OCI-LY3 (cell line): ENCODE results near the gene CFAP74.

Experiments
- H2AFZ ChIP-seq: fragments of 200-600, 300-600 bp; shearing (Covaris generic); 2 replicates; pipeline ENCODE4 v1.6.0; 2014; ENCODE audit warnings: antibody characterized with exemption, low read depth, low read length
- H3K27ac ChIP-seq: fragments of 200-600, 300-600 bp; sonication (generic); 2 replicates; pipeline ENCODE4 v1.5.1; 2014; ENCODE audit warnings: mild to moderate bottlenecking, low read length, moderate library complexity, mixed read lengths
- H3K27me3 ChIP-seq: fragments of 200-600, 300-600 bp; sonication (generic); 2 replicates; pipeline ENCODE4 v1.6.1; 2014; ENCODE audit warnings: low read depth, low read length, mixed read lengths
- H3K36me3 ChIP-seq: fragments of 200-600, 300-600 bp; sonication (generic); replicated peaks from 2 replicates; pipeline ENCODE3; 2014; ENCODE audit warnings: low read depth, low read length, mixed read lengths
- H3K4me1 ChIP-seq: fragments of 300-600, 200-600 bp; sonication (generic); 2 replicates; pipeline ENCODE4 v1.6.1; 2014; ENCODE audit warnings: low read length, mixed read lengths
- H3K4me2 ChIP-seq: fragments of 200-600, 300-600 bp; sonication (generic); 2 replicates; pipeline ENCODE4 v1.6.1; 2014; ENCODE audit warnings: low read length, mixed read lengths
- H3K4me3 ChIP-seq: fragments of 300-600, 200-600 bp; sonication (generic); 2 replicates; pipeline ENCODE4 v1.5.1; 2014; ENCODE audit warnings: antibody characterized with exemption, mild to moderate bottlenecking, low read length, moderate library complexity
- H3K79me2 ChIP-seq: fragments of 300-600, 200-600 bp; shearing (Covaris generic); 2 replicates; pipeline ENCODE4 v1.6.1; 2014; ENCODE audit warnings: mild to moderate bottlenecking, low read length, mixed read lengths
- H3K9ac ChIP-seq: fragments of 300-600, 200-600 bp; shearing (Covaris generic); 2 replicates; pipeline ENCODE4 v1.6.0; 2014; ENCODE audit warnings: mild to moderate bottlenecking, low read length, moderate library complexity
- H3K9me3 ChIP-seq: fragments of 200-600, 300-600 bp; shearing (Covaris generic); 2 replicates; pipeline ENCODE4 v1.6.1; 2014; ENCODE audit warnings: low read length, mixed read lengths; ENCODE audit not compliant: insufficient read depth
- H4K20me1 ChIP-seq: fragments of 200-600, 300-600 bp; sonication (generic); 2 replicates; pipeline ENCODE4 v1.6.1; 2016; ENCODE audit warnings: low read length, mixed read lengths; ENCODE audit not compliant: insufficient read depth
- CTCF ChIP-seq: fragments of 200-600, 300-600 bp; sonication (generic); IDR thresholded peaks from 2 replicates; pipeline ENCODE4 v1.5.1; 2014; ENCODE audit warnings: antibody characterized with exemption, low read length, low read depth
- EZH2phosphoT487 ChIP-seq: fragments of 200-600 bp; shearing (Covaris generic); IDR thresholded peaks from 2 replicates; pipeline ENCODE4 v1.6.1; 2018; ENCODE audit warnings: antibody characterized with exemption, mixed run types, low read depth

CFAP74 gene

GRCh38 chr1:1975535-1975934, 28.1 kb downstream of the CFAP74 start:
- Histone ChIP-seq H3K9ac (no peak overlapping the region), H3K9me3 (no peaks in the 10 kb centered on the region; the same call in 1 of the 2 replicates), H4K20me1 (no peaks in the 10 kb centered on the region), H3K79me2 (no peaks in the 10 kb centered on the region), H3K4me1 (no peaks in the 10 kb centered on the region), H3K4me2 (no peak overlapping the region), H3K4me3 (no peak overlapping the region), H3K27ac (no peak overlapping the region), H3K36me3 (no peaks in the 10 kb centered on the region), H2AFZ (no peak overlapping the region), H3K27me3 (no peaks in the 10 kb centered on the region)
- TF ChIP-seq EZH2phosphoT487 (no peak), CTCF (no peak)

GRCh38 chr1:1974834-1975233, 28.8 kb downstream of the CFAP74 start:
- no peak overlapping the region for H3K4me3 ChIP-seq
- H3K9me3 ChIP-seq = no peaks in the 10 kb centered on the region; the same call in 1 of the 2 replicates
- no peak overlapping the region for H3K4me2 ChIP-seq
- H3K9ac ChIP-seq = no peak overlapping the region
- no peaks in the 10 kb centered on the region for H3K4me1 ChIP-seq
- no peak overlapping the region for H2AFZ ChIP-seq
- TF ChIP-seq EZH2phosphoT487 = no peak
- TF ChIP-seq CTCF = no peak
- H3K27me3 ChIP-seq = no peaks in the 10 kb centered on the region
- no peaks in the 10 kb centered on the region for H3K79me2 ChIP-seq
- H4K20me1 ChIP-seq = no peaks in the 10 kb centered on the region
- no peaks in the 10 kb centered on the region for H3K36me3 ChIP-seq
- no peak overlapping the region for H3K27ac ChIP-seq

GRCh38 chr1:1973716-1974642, 29.6 kb downstream of the CFAP74 start:
- H3K9ac ChIP-seq = no peak overlapping the region
- TF ChIP-seq EZH2phosphoT487 = no peak
- TF ChIP-seq CTCF = no peak
- no peaks in the 10 kb centered on the region for H3K27me3 ChIP-seq
- no peak overlapping the region for H3K4me2 ChIP-seq
- no peaks in the 10 kb centered on the region for H3K36me3 ChIP-seq
- H3K9me3 ChIP-seq = no peaks in the 10 kb centered on the region; the same call in 1 of the 2 replicates
- no peaks in the 10 kb centered on the region for H3K79me2 ChIP-seq
- H4K20me1 ChIP-seq = no peaks in the 10 kb centered on the region
- H3K4me3 ChIP-seq = no peak overlapping the region
- H3K4me1 ChIP-seq = no peaks in the 10 kb centered on the region
- no peak overlapping the region for H3K27ac ChIP-seq
- no peak overlapping the region for H2AFZ ChIP-seq

GRCh38 chr1:1972976-1973715, 30.4 kb downstream of the CFAP74 start:
- Histone ChIP-seq H2AFZ (no peak overlapping the region), H3K27ac (no peak overlapping the region), H3K36me3 (no peaks in the 10 kb centered on the region), H3K27me3 (no peaks in the 10 kb centered on the region), H3K4me2 (no peak overlapping the region), H3K9ac (no peak overlapping the region), H3K9me3 (no peaks in the 10 kb centered on the region; the same call in 1 of the 2 replicates), H4K20me1 (no peaks in the 10 kb centered on the region), H3K4me3 (no peak overlapping the region), H3K79me2 (no peaks in the 10 kb centered on the region), H3K4me1 (no peaks in the 10 kb centered on the region)
- TF ChIP-seq CTCF (no peak), EZH2phosphoT487 (no peak)
